Spleen (tissue), 7 donors: Measurements from ENCODE around the gene LTF.
A peak's percentile ranks its signal among the peaks of the same experiment; 100 is the strongest.

ENCODE experiments used
- CTCF ChIP-seq, 11 experiments: fragments of 200-600 bp in 7 of 11; fragments of 450-650 bp in 4 of 11; sonication (generic) in 4 of 11; IDR thresholded peaks in 8 of 11; conservative IDR thresholded peaks in 3 of 11; 1 replicate in 7 of 11; 2 replicates in 4 of 11; pipeline versions ENCODE4 v1.4.0 to v1.8.0; 2016 to 2021; ENCODE audit warnings: antibody characterized with exemption in 11 of 11, inconsistent platforms in 4 of 11, mild to moderate bottlenecking in 1 of 11
- POLR2A ChIP-seq, 3 donors: fragments of 450-650 bp; IDR thresholded peaks; one replicate each; pipeline ENCODE4 v1.5.1; 2017; ENCODE audit warnings: antibody characterized with exemption in 3 of 3, mild to moderate bottlenecking in 1 of 3
- POLR2AphosphoS5 ChIP-seq, 3 donors: sonication (generic); formaldehyde crosslinking; IDR thresholded peaks; one replicate each; pipeline ENCODE4 v1.5.1; 2017; ENCODE audit warnings: antibody characterized with exemption in 3 of 3
- donor health status: DM: no; HTN: no; CAD: no; lungs with moderate emphysema.
- donor health status: DM: no; HTN: no; CAD: no.
- donor health status: DM: no; HTN: no; CAD: no.

GRCh38 chr3:46462111-46462510, 2.6 kb downstream of the LTF start:
- TF ChIP-seq CTCF (IDR thresholded peaks at IDR 0.05 in 8 of 11, conservative IDR thresholded peaks at IDR 0.05 in 3 of 11) (peak in 4 of 11 experiments; percentile 26 to 52 (median 44)), POLR2A (IDR thresholded peaks at IDR 0.05) (no peak), POLR2AphosphoS5 (IDR thresholded peaks at IDR 0.05) (no peak)
